H1 (cell line): ENCODE data around the gene MTF1. TPM values are rescaled to one million over a fixed set of nuclear protein-coding genes. Genes with fewer than 3 reads are reported as not detected.

Experiments used
- CTCF ChIA-PET: fragments of 300-600 bp; sonication (Branson Sonifier 250); formaldehyde crosslinking; loops from one replicate; lab custom pipeline; 2021; ENCODE audit not compliant: partially characterized antibody; lab: Charles Lee
- POLR2A ChIA-PET: fragments of 300-600 bp; sonication (Branson Sonifier 250); formaldehyde crosslinking; loops from one replicate; lab custom pipeline; 2021; ENCODE audit warnings: inconsistent platforms; ENCODE audit not compliant: partially characterized antibody; lab: Charles Lee
- DNase-seq, 2 experiments: peaks; one replicate each; pipeline versions ENCODE4 v3.0.0 to v3.0.0-alpha.2; 2010 to 2022; ENCODE audit warnings: low spot score in 2 of 2, low read depth in 1 of 2, mixed read lengths in 1 of 2
- FAIRE-seq: peaks from 2 replicates; lab custom pipeline; 2011; peaks lifted over from hg19 to GRCh38; lab: Jason Lieb, UNC
- H2AFZ ChIP-seq: 2 replicates; pipeline ENCODE4 v1.8.1; 2012; ENCODE audit warnings: low read length, inconsistent platforms
- H2AK5ac ChIP-seq: 2 replicates; pipeline ENCODE4 v1.6.1; 2013; ENCODE audit warnings: low read depth, low read length
- H2BK120ac ChIP-seq: replicated peaks from 2 replicates; pipeline ENCODE3; 2013; ENCODE audit warnings: low read depth, low read length, inconsistent platforms
- H2BK12ac ChIP-seq: 2 replicates; pipeline ENCODE4 v1.6.1; 2013; ENCODE audit warnings: low read depth, low read length
- H2BK15ac ChIP-seq: 2 replicates; pipeline ENCODE4 v1.6.1; 2013; ENCODE audit warnings: low read length
- H2BK20ac ChIP-seq: 2 replicates; pipeline ENCODE4 v1.6.1; 2013; ENCODE audit warnings: low read length
- H2BK5ac ChIP-seq: 2 replicates; pipeline ENCODE4 v1.6.1; 2013; ENCODE audit warnings: low read depth, low read length
- H3K14ac ChIP-seq: 2 replicates; pipeline ENCODE4 v1.6.1; 2013; ENCODE audit warnings: inconsistent platforms; ENCODE audit not compliant: insufficient read length
- H3K18ac ChIP-seq: 2 replicates; pipeline ENCODE4 v1.6.1; 2013; ENCODE audit warnings: low read length; ENCODE audit errors: extremely low read depth
- H3K23ac ChIP-seq: 2 replicates; pipeline ENCODE4 v1.6.1; 2013; ENCODE audit warnings: inconsistent platforms; ENCODE audit not compliant: insufficient read length
- H3K23me2 ChIP-seq: 2 replicates; pipeline ENCODE4 v1.6.1; 2013; ENCODE audit warnings: low read depth, low read length
- H3K27ac ChIP-seq: 2 replicates; pipeline ENCODE4 v1.6.1; 2011; ENCODE audit warnings: low read depth, low read length, inconsistent platforms
- H3K27me3 ChIP-seq, 4 experiments: replicated peaks in 1 of 4; 1 replicate in 1 of 4; 2 replicates in 3 of 4; pipeline versions ENCODE4 v1.6.1 to v1.8.1; 2011 to 2013; ENCODE audit warnings: low read length in 3 of 4, mild to moderate bottlenecking in 3 of 4, inconsistent platforms in 2 of 4, mixed read lengths in 2 of 4, moderate library complexity in 1 of 4; ENCODE audit not compliant: control insufficient read depth in 3 of 4, insufficient read depth in 3 of 4; ENCODE audit errors: extremely low read depth in 1 of 4
- H3K36me3 ChIP-seq, 4 experiments: 2 replicates each; pipeline versions ENCODE4 v1.6.1 to v1.8.1; 2011 to 2013; ENCODE audit warnings: mild to moderate bottlenecking in 4 of 4, low read length in 3 of 4, moderate library complexity in 2 of 4, control low read depth in 1 of 4, inconsistent platforms in 1 of 4; ENCODE audit not compliant: insufficient read depth in 4 of 4, control insufficient read depth in 2 of 4
- H3K4ac ChIP-seq: replicated peaks from 2 replicates; pipeline ENCODE3; 2013; ENCODE audit warnings: low read length, low read depth, mixed read lengths, inconsistent platforms; ENCODE audit not compliant: insufficient read length
- H3K4me1 ChIP-seq, 4 experiments: replicated peaks in 1 of 4; 1 replicate in 1 of 4; 2 replicates in 3 of 4; pipeline versions ENCODE4 v1.6.1 to v1.8.1; 2011 to 2013; ENCODE audit warnings: low read length in 3 of 4, inconsistent platforms in 2 of 4, mixed read lengths in 1 of 4; ENCODE audit not compliant: insufficient read depth in 4 of 4, control insufficient read depth in 3 of 4
- H3K4me2 ChIP-seq, 2 experiments: 2 replicates each; pipeline versions ENCODE4 v1.6.1 to v1.8.1; 2011 to 2013; ENCODE audit warnings: low read depth in 2 of 2, low read length in 2 of 2, control low read depth in 1 of 2, inconsistent platforms in 1 of 2, mild to moderate bottlenecking in 1 of 2; ENCODE audit not compliant: insufficient read depth in 1 of 2
- H3K4me3 ChIP-seq, 4 experiments: fragments of 200-600, 300-600 bp in 1 of 4; sonication (generic), shearing (Covaris generic), sonication (Bioruptor Twin) in 1 of 4; 2 replicates each; pipeline versions ENCODE4 v1.5.1 to v1.8.1; 2011 to 2016; ENCODE audit warnings: low read length in 4 of 4, low read depth in 3 of 4, control low read depth in 2 of 4, inconsistent platforms in 2 of 4, mild to moderate bottlenecking in 2 of 4, mixed read lengths in 1 of 4, moderate library complexity in 1 of 4; ENCODE audit not compliant: insufficient read depth in 2 of 4; ENCODE audit errors: extremely low read depth in 1 of 4
- H3K56ac ChIP-seq: replicated peaks from 2 replicates; pipeline ENCODE3; 2013; ENCODE audit warnings: low read depth, mild to moderate bottlenecking, mixed read lengths, low read length, inconsistent platforms; ENCODE audit not compliant: insufficient read length
- H3K79me1 ChIP-seq: 2 replicates; pipeline ENCODE4 v1.6.1; 2013; ENCODE audit warnings: low read depth, low read length, control low read depth
- H3K79me2 ChIP-seq, 2 experiments: 2 replicates each; pipeline versions ENCODE4 v1.6.1 to v1.8.1; 2012 to 2013; ENCODE audit warnings: low read length in 2 of 2, mild to moderate bottlenecking in 2 of 2, inconsistent platforms in 1 of 2; ENCODE audit not compliant: insufficient read depth in 2 of 2, control insufficient read depth in 1 of 2
- H3K9ac ChIP-seq, 4 experiments: replicated peaks in 1 of 4; 1 replicate in 1 of 4; 2 replicates in 3 of 4; pipeline versions ENCODE4 v1.6.1 to v1.8.1; 2011 to 2013; ENCODE audit warnings: low read depth in 3 of 4, low read length in 3 of 4, control low read depth in 2 of 4, mild to moderate bottlenecking in 2 of 4, moderate library complexity in 2 of 4, inconsistent platforms in 1 of 4; ENCODE audit errors: extremely low read depth in 1 of 4
- H3K9me3 ChIP-seq, 2 experiments: 2 replicates each; pipeline versions ENCODE4 v1.6.1 to v1.8.1; 2012 to 2013; ENCODE audit warnings: mild to moderate bottlenecking in 2 of 2, moderate library complexity in 2 of 2, control low read depth in 1 of 2, inconsistent platforms in 1 of 2, low read depth in 1 of 2, low read length in 1 of 2, mixed read lengths in 1 of 2; ENCODE audit not compliant: insufficient read depth in 2 of 2
- H4K20me1 ChIP-seq, 2 experiments: replicated peaks in 1 of 2; 2 replicates each; pipeline versions ENCODE3 to v1.8.1; 2011 to 2013; ENCODE audit warnings: inconsistent platforms in 2 of 2, low read length in 2 of 2, mild to moderate bottlenecking in 1 of 2; ENCODE audit not compliant: insufficient read depth in 2 of 2, control insufficient read depth in 1 of 2
- H4K5ac ChIP-seq: 2 replicates; pipeline ENCODE4 v1.6.1; 2013; ENCODE audit warnings: low read length, low read depth, mixed read lengths, inconsistent platforms; ENCODE audit not compliant: insufficient read length
- H4K8ac ChIP-seq: 2 replicates; pipeline ENCODE4 v1.8.0; 2013; ENCODE audit warnings: mild to moderate bottlenecking, moderate library complexity, low read length, inconsistent platforms; ENCODE audit not compliant: insufficient read depth; ENCODE audit errors: extremely low read depth
- H4K91ac ChIP-seq: replicated peaks from 2 replicates; pipeline ENCODE3; 2013; ENCODE audit warnings: low read length, mixed read lengths, inconsistent platforms; ENCODE audit not compliant: insufficient read length
- ASH2L ChIP-seq: fragments of 200-600, 300-600 bp; sonication (generic); IDR thresholded peaks from one replicate; pipeline ENCODE4 v1.7.1; 2017; ENCODE audit warnings: low read length
- BACH1 ChIP-seq: IDR thresholded peaks from 2 replicates; pipeline ENCODE4 v1.6.1; 2012; ENCODE audit warnings: low read length, improper control_type of control experiment
- PHF8 ChIP-seq: fragments of 200-600 bp; sonication (generic); conservative IDR thresholded peaks from 2 replicates; pipeline ENCODE4 v1.7.1; 2012; ENCODE audit warnings: low read depth, mild to moderate bottlenecking, inconsistent platforms, low read length, moderate library complexity
- POU5F1 ChIP-seq: IDR thresholded peaks from 2 replicates; pipeline ENCODE4 v1.6.1; 2011; ENCODE audit warnings: low read depth, mild to moderate bottlenecking, low read length, moderate library complexity
- RAD21 ChIP-seq, 2 experiments: IDR thresholded peaks in 1 of 2; conservative IDR thresholded peaks in 1 of 2; 2 replicates each; pipeline ENCODE4 v1.6.1; 2011; ENCODE audit warnings: low read depth in 2 of 2, low read length in 2 of 2, improper control_type of control experiment in 1 of 2, inconsistent platforms in 1 of 2, mild to moderate bottlenecking in 1 of 2, moderate library complexity in 1 of 2
- RFX5 ChIP-seq: IDR thresholded peaks from 2 replicates; pipeline ENCODE4 v1.6.1; 2011; ENCODE audit warnings: low read depth, low read length, improper control_type of control experiment, borderline replicate concordance
- SIN3A ChIP-seq, 2 experiments: IDR thresholded peaks in 1 of 2; conservative IDR thresholded peaks in 1 of 2; 2 replicates each; pipeline ENCODE4 v1.6.1; 2011 to 2012; ENCODE audit warnings: low read length in 2 of 2, improper control_type of control experiment in 1 of 2, low read depth in 1 of 2, mild to moderate bottlenecking in 1 of 2
- TCF12 ChIP-seq: IDR thresholded peaks from 2 replicates; pipeline ENCODE4 v1.6.1; 2011; ENCODE audit warnings: low read depth, mild to moderate bottlenecking, low read length
- WGBS, 2 experiments: shearing (Covaris generic) in 1 of 2; methylation state at CpG; one replicate each; pipeline versions ENCODE4 v1.1.6 to v1.1.7; 2013 to 2015; ENCODE audit warnings: low lambda C conversion rate in 2 of 2, mixed read lengths in 2 of 2, inconsistent platforms in 1 of 2, low coverage in 1 of 2, missing lambda C conversion rate in 1 of 2; ENCODE audit not compliant: insufficient replicate concordance in 2 of 2, insufficient coverage in 1 of 2, insufficient read length in 1 of 2; ENCODE audit errors: extremely low coverage in 1 of 2, missing lambda C conversion rate in 1 of 2; 5-methylcytosine and 5-hydroxymethylcytosine counted together
- polyA plus RNA-seq, 7 experiments: library from polyadenylated mRNA; depleted of rRNA in 3 of 7; stranded (reverse) in 5 of 7; unstranded in 2 of 7; fragments of >200 nt in 5 of 7; fragments of 200-250 nt in 2 of 7; gene quantifications; 1 replicate in 5 of 7; 2 replicates in 1 of 7; 4 replicates in 1 of 7; pipeline versions ENCODE4 v1.2.1 to v1.2.3, GENCODE V29; 2011 to 2013; ENCODE audit warnings: missing spikeins in 2 of 7, mixed read lengths in 2 of 7
- total RNA-seq: library from RNA; stranded (reverse); fragmentation: NEBNext Ultra II Directional; extraction: Animal tissue kit (Norgen Biotek cat#: 25700); gene quantifications from 2 replicates; pipeline ENCODE4 v1.2.1, GENCODE V29; 2021

MTF1 gene
- total and polyA plus RNA-seq, 2 of the 8 experiments (the other 6 are each of a cell fraction or from before 2014, with no cell fraction given): 4.0 to 15.5 TPM

- H3K79me2 ChIP-seq: no peaks in the 10 kb centered on the region
- no peaks in the 10 kb centered on the region; a peak in 1 of 7 replicates for H3K27me3 ChIP-seq
- no peaks in the 10 kb centered on the region for H4K20me1 ChIP-seq
- ChIA-PET CTCF (interaction anchor here (0.6 to 0.7 kb wide), 2 partner anchors 20 to 24 kb away, joined by 3 read pairs; no protein-coding TSS in a partner anchor), POLR2A (no interaction called here)
- no peak overlapping the region for H2AK5ac ChIP-seq
- H2BK120ac ChIP-seq: no peak overlapping the region
- no peak overlapping the region for H4K5ac ChIP-seq
- H4K8ac ChIP-seq: no peak overlapping the region
- no peak overlapping the region for H3K27ac ChIP-seq
- no peaks in the 10 kb centered on the region for H3K79me1 ChIP-seq
- H3K9me3 ChIP-seq: no peaks in the 10 kb centered on the region
- H4K91ac ChIP-seq: no peak overlapping the region
- DNase-seq (no peak), FAIRE-seq (no peak)
- no peak overlapping the region for H2BK15ac ChIP-seq
- H3K4me2 ChIP-seq: no peak overlapping the region
- 87% methylated on average over 17 of the region's 17 CpGs; no CpG with 5 or more reads in 1 of the 2 experiments for WGBS, 2 experiments
- no peak overlapping the region for H3K9ac ChIP-seq
- no peak overlapping the region for H2BK5ac ChIP-seq
- H3K56ac ChIP-seq: no peak overlapping the region
- H2BK20ac ChIP-seq: no peak overlapping the region
- no peaks in the 10 kb centered on the region for H3K23me2 ChIP-seq
- H2AFZ ChIP-seq: no peak overlapping the region
- H3K4ac ChIP-seq: no peak overlapping the region
- H3K4me1 ChIP-seq: no peaks in the 10 kb centered on the region
- no peak overlapping the region for H3K14ac ChIP-seq
- TF ChIP-seq RFX5: no peak
- no peak for TF ChIP-seq ASH2L
- no peak for TF ChIP-seq SIN3A (conservative IDR thresholded peaks at IDR 0.05 in 1 of 2, IDR thresholded peaks at IDR 0.05 in 1 of 2; ENCODE audit: low read depth in 1 of 2, low read length in 2 of 2)
- no peak for TF ChIP-seq BACH1
- no peak for TF ChIP-seq TCF12
- TF ChIP-seq RAD21 (IDR thresholded peaks at IDR 0.05 in 1 of 2, conservative IDR thresholded peaks at IDR 0.05 in 1 of 2; ENCODE audit: low read depth in 2 of 2, low read length in 2 of 2): no peak
- no peak for TF ChIP-seq POU5F1
- no peak for TF ChIP-seq PHF8
- no peak overlapping the region for H2BK12ac ChIP-seq
- H3K36me3 ChIP-seq: no peaks in the 10 kb centered on the region
- no peak overlapping the region for H3K23ac ChIP-seq
- H3K18ac ChIP-seq: no peak overlapping the region
- H3K4me3 ChIP-seq: no peak overlapping the region
These were observed 76.9 kb downstream of the MTF1 start for GRCh38 chr1:37782491-37782890.
